Measurements from ENCODE around the gene LLGL2.

- TF ChIP-seq CTCF (IDR thresholded peaks at IDR 0.05; ENCODE audit: insufficient read depth, low read length) (no peak), REST (IDR thresholded peaks at IDR 0.05; ENCODE audit: insufficient replicate concordance, low read depth) (no peak), POLR2AphosphoS5 (IDR thresholded peaks at IDR 0.05; ENCODE audit: low read depth) (no peak)
These were observed 28.0 kb downstream of the LLGL2 start for GRCh38 chr17:75553295-75554110.
